Left lung (tissue), 10 donors: ENCODE measurements around the gene LARGE1. TPM values are rescaled to one million over a fixed set of nuclear protein-coding genes. Genes with fewer than 3 reads are reported as not detected.

Source experiments
- ATAC-seq: fragments of 200-7000 bp; cut with Tn5 transposase; one replicate; pipeline ENCODE4 v1.9.1; 2020; ENCODE audit warnings: moderate library complexity
- DNase-seq, 4 donors: peaks; one replicate each; pipeline ENCODE4 v3.0.0-alpha.2; 2013 to 2020
- H3K27ac ChIP-seq, 2 donors: fragments of 200-600 bp; sonication (generic) in 1 of 2; one replicate each; pipeline versions ENCODE4 v1.5.0 to v1.8.0; 2020 to 2021
- H3K27me3 ChIP-seq, 2 donors: fragments of 200-600 bp; sonication (generic) in 1 of 2; one replicate each; pipeline versions ENCODE4 v1.5.0 to v1.8.0; 2020 to 2021
- H3K36me3 ChIP-seq, 2 donors: fragments of 200-600 bp; sonication (generic) in 1 of 2; one replicate each; pipeline versions ENCODE4 v1.5.0 to v1.8.0; 2020 to 2021
- H3K4me1 ChIP-seq, 2 donors: fragments of 200-600 bp; one replicate each; pipeline ENCODE4 v1.8.0; 2021
- H3K4me3 ChIP-seq, 2 donors: fragments of 200-600 bp; sonication (generic) in 1 of 2; one replicate each; pipeline versions ENCODE4 v1.5.0 to v1.8.0; 2020 to 2021; ENCODE audit warnings: mild to moderate bottlenecking in 1 of 2
- H3K9me3 ChIP-seq, 2 donors: fragments of 200-600 bp; sonication (generic) in 1 of 2; one replicate each; pipeline versions ENCODE4 v1.5.0 to v1.8.0; 2020 to 2021
- intact Hi-C, 2 donors: fragments of 100-400 bp; cut with DNase I; formaldehyde crosslinking; loops; one replicate each; pipeline versions ENCODE4 v1.11.2 to v1.14.2; 2022
- polyA plus RNA-seq, 6 donors: library from polyadenylated mRNA; unstranded; fragments of 120-200 nt; gene quantifications; one replicate each; pipeline ENCODE4 v1.2.1, GENCODE V29; 2013; ENCODE audit not compliant: insufficient read length in 6 of 6
- total RNA-seq, 2 donors: library from RNA; stranded (reverse); fragmentation: NEBNext Ultra II Directional; extraction: Animal tissue kit (Norgen Biotek cat#: 25700); gene quantifications; one replicate each; pipeline ENCODE4 v1.2.1, GENCODE V29; 2021
- TF ChIP-seq, protein P1 (sequence below), 2 donors: fragments of 200-600 bp; sonication (generic) in 1 of 2; IDR thresholded peaks; one replicate each; pipeline versions ENCODE4 v1.5.0 to v1.8.0; 2021; ENCODE audit warnings: antibody characterized with exemption in 2 of 2
- donor health status: DM: no; HTN: yes; CAD: no.
- donor health status: DM: no; HTN: no; CAD: no.

The LARGE1 gene
- total and polyA plus RNA-seq, 8 donors = 22.4 to 36.1 (median 33.2) TPM

DNA sequence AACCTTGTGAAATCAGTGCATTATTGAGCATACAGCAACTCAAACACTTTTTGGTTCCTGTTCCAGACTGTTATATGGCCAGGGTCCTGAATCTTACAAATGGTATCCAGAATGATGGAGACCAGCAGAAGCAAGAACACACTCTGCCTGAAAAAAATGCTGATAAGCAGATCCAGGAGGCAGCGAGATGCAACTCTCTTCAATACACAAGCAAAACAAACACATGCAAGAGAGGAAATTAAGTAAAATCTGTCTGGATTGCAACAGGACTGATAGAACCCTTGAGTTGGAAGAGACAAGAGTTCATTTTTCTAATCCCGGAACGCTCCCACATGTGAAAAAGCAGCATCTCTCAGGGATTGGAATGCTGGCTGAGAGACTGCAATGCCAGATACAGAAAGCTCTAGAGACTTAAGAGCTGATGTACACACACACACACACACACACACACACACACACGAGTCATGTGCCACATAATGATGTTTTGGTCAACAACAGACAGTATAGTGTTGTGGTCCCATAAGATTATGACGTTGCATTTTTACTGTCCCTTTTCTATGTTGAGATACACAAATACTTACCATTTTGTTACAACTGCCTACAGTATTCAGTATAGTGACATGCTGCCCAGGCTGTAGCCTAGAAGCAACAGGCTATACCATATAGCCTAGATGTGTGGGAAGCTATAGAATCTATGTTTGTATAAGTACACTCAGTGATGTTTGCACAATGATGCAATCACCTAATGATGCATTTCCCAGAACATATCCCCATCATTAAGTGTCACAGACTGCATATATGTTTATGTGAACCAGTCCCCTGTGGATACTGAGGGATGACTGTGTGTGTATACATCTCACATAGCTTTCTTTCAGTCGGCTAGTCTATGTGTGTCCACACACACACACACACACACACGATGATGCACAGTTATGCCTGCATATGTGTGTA is 406.6 kb downstream of the LARGE1 start:
- DNase-seq = no peak
- intact Hi-C loops = loop anchor here in 1 of 2 donors (10.0 kb wide), 2 partner anchors 209 to 591 kb away; no protein-coding TSS in a partner anchor
- no peaks in the 10 kb centered on the region for H3K36me3 ChIP-seq
- H3K4me1 ChIP-seq = no peaks in the 10 kb centered on the region
- no peak overlapping the region for H3K4me3 ChIP-seq
- no peaks in the 10 kb centered on the region for H3K27me3 ChIP-seq
- no peak overlapping the region for H3K27ac ChIP-seq
- no peaks in the 10 kb centered on the region for H3K9me3 ChIP-seq
- TF ChIP-seq, protein P1, sequence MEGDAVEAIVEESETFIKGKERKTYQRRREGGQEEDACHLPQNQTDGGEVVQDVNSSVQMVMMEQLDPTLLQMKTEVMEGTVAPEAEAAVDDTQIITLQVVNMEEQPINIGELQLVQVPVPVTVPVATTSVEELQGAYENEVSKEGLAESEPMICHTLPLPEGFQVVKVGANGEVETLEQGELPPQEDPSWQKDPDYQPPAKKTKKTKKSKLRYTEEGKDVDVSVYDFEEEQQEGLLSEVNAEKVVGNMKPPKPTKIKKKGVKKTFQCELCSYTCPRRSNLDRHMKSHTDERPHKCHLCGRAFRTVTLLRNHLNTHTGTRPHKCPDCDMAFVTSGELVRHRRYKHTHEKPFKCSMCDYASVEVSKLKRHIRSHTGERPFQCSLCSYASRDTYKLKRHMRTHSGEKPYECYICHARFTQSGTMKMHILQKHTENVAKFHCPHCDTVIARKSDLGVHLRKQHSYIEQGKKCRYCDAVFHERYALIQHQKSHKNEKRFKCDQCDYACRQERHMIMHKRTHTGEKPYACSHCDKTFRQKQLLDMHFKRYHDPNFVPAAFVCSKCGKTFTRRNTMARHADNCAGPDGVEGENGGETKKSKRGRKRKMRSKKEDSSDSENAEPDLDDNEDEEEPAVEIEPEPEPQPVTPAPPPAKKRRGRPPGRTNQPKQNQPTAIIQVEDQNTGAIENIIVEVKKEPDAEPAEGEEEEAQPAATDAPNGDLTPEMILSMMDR (IDR thresholded peaks at IDR 0.05) = no peak
- ATAC-seq = no peak

GRCh38 chr22:33512908-33513307 is 407.4 kb downstream of the LARGE1 start:
- ATAC-seq = no peak
- H3K9me3 ChIP-seq = no peaks in the 10 kb centered on the region
- no peaks in the 10 kb centered on the region for H3K27me3 ChIP-seq
- no peaks in the 10 kb centered on the region for H3K4me1 ChIP-seq
- DNase-seq = no peak
- no peak overlapping the region for H3K27ac ChIP-seq
- TF ChIP-seq, protein P1 (IDR thresholded peaks at IDR 0.05) = no peak
- intact Hi-C loops = loop anchor here in 1 of 2 donors (10.0 kb wide), 2 partner anchors 208 to 592 kb away; no protein-coding TSS in a partner anchor
- H3K4me3 ChIP-seq = no peak overlapping the region
- no peaks in the 10 kb centered on the region for H3K36me3 ChIP-seq

- Histone ChIP-seq H3K4me3 (no peak overlapping the region), H3K9me3 (no peaks in the 10 kb centered on the region), H3K36me3 (no peaks in the 10 kb centered on the region), H3K27me3 (no peaks in the 10 kb centered on the region), H3K4me1 (no peaks in the 10 kb centered on the region), H3K27ac (no peak overlapping the region)
- DNase-seq = no peak
- no peak for ATAC-seq
- TF ChIP-seq, protein P1 (IDR thresholded peaks at IDR 0.05) = no peak
- intact Hi-C loops = loop anchor here in 1 of 2 donors (10.0 kb wide), 2 partner anchors 206 to 594 kb away; no protein-coding TSS in a partner anchor
These were observed 409.8 kb downstream of the LARGE1 start for GRCh38 chr22:33510429-33510904.

DNA sequence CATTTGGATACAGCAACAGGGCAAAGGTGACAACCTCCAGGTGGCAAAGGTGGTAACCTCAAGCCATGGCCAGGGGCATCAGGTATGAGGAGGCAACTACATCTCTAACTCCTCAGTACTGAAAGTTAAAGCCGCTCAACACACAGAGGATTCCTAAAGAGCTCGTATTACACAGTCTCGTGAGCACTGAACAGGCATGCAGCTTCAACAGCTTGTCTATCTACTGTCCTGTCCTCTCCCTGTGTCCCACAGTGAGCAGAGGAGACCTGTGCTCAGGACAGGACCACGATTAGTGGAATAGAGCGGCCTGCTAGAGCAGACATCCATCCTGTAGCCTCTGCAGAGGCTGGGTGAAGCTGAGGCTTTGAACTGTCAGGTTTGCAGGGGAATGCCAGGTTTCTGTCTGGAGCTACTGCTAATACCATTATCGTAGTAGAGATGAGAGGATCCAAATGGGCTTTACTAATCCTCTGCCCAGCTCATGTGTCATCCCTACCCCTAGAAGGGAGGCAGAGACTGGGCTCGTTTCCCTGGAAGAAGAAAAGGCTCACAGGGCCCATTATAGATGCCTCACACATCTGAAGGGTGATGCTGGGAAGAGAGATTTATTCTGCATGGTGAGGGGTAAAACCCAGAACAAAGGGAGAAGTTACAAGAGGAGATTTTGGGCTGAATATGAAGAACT is 415.2 kb downstream of the LARGE1 start:
- Histone ChIP-seq H3K4me1 (no peaks in the 10 kb centered on the region), H3K36me3 (no peaks in the 10 kb centered on the region), H3K27ac (no peak overlapping the region), H3K9me3 (no peaks in the 10 kb centered on the region), H3K4me3 (no peak overlapping the region), H3K27me3 (no peaks in the 10 kb centered on the region)
- intact Hi-C loops = no loop called here
- DNase-seq = no peak
- TF ChIP-seq, protein P1 (IDR thresholded peaks at IDR 0.05) = no peak
- no peak for ATAC-seq

GRCh38 chr22:33496112-33496511 is 424.2 kb downstream of the LARGE1 start:
- TF ChIP-seq, protein P1 (IDR thresholded peaks at IDR 0.05) = no peak
- no peak for ATAC-seq
- intact Hi-C loops = no loop called here
- H3K4me1 ChIP-seq = peaks cover 0 to 6% of the 10 kb centered on the region in 2 donors
- no peaks in the 10 kb centered on the region for H3K36me3 ChIP-seq
- H3K4me3 ChIP-seq = no peak overlapping the region
- DNase-seq = no peak
- H3K9me3 ChIP-seq = no peaks in the 10 kb centered on the region
- H3K27me3 ChIP-seq = no peaks in the 10 kb centered on the region
- H3K27ac ChIP-seq = no peak overlapping the region
